HepG2 (cell line): ENCODE measurements around the gene PPP2R2C. TPM values are rescaled to one million over a fixed set of nuclear protein-coding genes. Genes with fewer than 3 reads are reported as not detected.

Source experiments
- BRD4 ChIP-seq: sonication (generic); formaldehyde crosslinking; IDR thresholded peaks from 2 replicates; pipeline ENCODE4 v1.4.0; 2020; ENCODE audit warnings: missing genetic modification reagents
- EEA1 ChIP-seq: sonication (generic); formaldehyde crosslinking; IDR thresholded peaks from 2 replicates; pipeline ENCODE4 v1.5.1; 2020; ENCODE audit warnings: mild to moderate bottlenecking, missing genetic modification reagents, borderline replicate concordance
- TBP ChIP-seq: sonication (generic); formaldehyde crosslinking; IDR thresholded peaks from 2 replicates; pipeline ENCODE4 v1.5.0; 2020; ENCODE audit warnings: missing genetic modification reagents
- TCF12 ChIP-seq, 2 experiments: fragments of 450-650 bp in 1 of 2; sonication (generic) in 1 of 2; formaldehyde crosslinking in 1 of 2; IDR thresholded peaks; 2 replicates each; pipeline versions ENCODE4 v1.6.1 to v1.8.0; 2017 to 2022; ENCODE audit warnings: antibody characterized with exemption in 1 of 2, mild to moderate bottlenecking in 1 of 2, missing genetic modification reagents in 1 of 2, moderate library complexity in 1 of 2
- TCF7L2 ChIP-seq: IDR thresholded peaks from 2 replicates; pipeline ENCODE4 v1.6.1; 2011; ENCODE audit warnings: mild to moderate bottlenecking, low read depth, low read length, moderate library complexity
- TFAP4 ChIP-seq: sonication (generic); IDR thresholded peaks from 2 replicates; pipeline ENCODE4 v1.6.1; 2016; ENCODE audit warnings: low read depth, borderline replicate concordance
- ZNF17 ChIP-seq: sonication (generic); formaldehyde crosslinking; IDR thresholded peaks from 2 replicates; pipeline ENCODE4 v1.5.0; 2020; ENCODE audit warnings: mild to moderate bottlenecking, missing genetic modification reagents
- ZNF431 ChIP-seq: sonication (generic); formaldehyde crosslinking; IDR thresholded peaks from 2 replicates; pipeline ENCODE4 v1.9.0; 2022; ENCODE audit warnings: missing genetic modification reagents, low read depth, mild to moderate bottlenecking, borderline replicate concordance
- ZNF441 ChIP-seq: sonication (generic); formaldehyde crosslinking; IDR thresholded peaks from 2 replicates; pipeline ENCODE4 v1.7.0; 2021; ENCODE audit warnings: missing genetic modification reagents, borderline replicate concordance
- ZNF567 ChIP-seq: sonication (generic); formaldehyde crosslinking; IDR thresholded peaks from 2 replicates; pipeline ENCODE4 v1.8.1; 2023; ENCODE audit warnings: mild to moderate bottlenecking, missing genetic modification reagents, borderline replicate concordance
- polyA plus RNA-seq, 8 experiments: library from polyadenylated mRNA; depleted of rRNA in 3 of 8; stranded (reverse) in 7 of 8; unstranded in 1 of 8; fragments of >200 nt; fragmentation: Illumina TruSeq in 4 of 8; extraction: Trizol in 4 of 8; gene quantifications; 2 replicates each; pipeline versions ENCODE4 v1.2.1 to v1.2.3, GENCODE V29; 2011 to 2016; ENCODE audit warnings: low read depth in 4 of 8, missing spikeins in 1 of 8, mixed read lengths in 1 of 8; ENCODE audit not compliant: insufficient read depth in 1 of 8
- total RNA-seq, 5 experiments: library from RNA; depleted of rRNA; stranded (reverse); fragments of >200 nt; fragmentation: Illumina TruSeq; extraction: Trizol; gene quantifications; 2 replicates each; pipeline ENCODE4 v1.2.3, GENCODE V29; 2016; ENCODE audit warnings: low read depth in 1 of 5
- TF ChIP-seq, protein P1 (sequence below): sonication (generic); formaldehyde crosslinking; IDR thresholded peaks from 2 replicates; pipeline ENCODE4 v1.4.0; 2020; ENCODE audit warnings: mild to moderate bottlenecking, missing genetic modification reagents
- TF ChIP-seq, protein P2 (sequence below): IDR thresholded peaks from 2 replicates; pipeline ENCODE4 v1.4.0; 2020; ENCODE audit warnings: mild to moderate bottlenecking, missing genetic modification reagents
- TF ChIP-seq, protein P3 (sequence below): sonication (generic); formaldehyde crosslinking; IDR thresholded peaks from 2 replicates; pipeline ENCODE4 v1.4.0; 2020; ENCODE audit warnings: missing genetic modification reagents, mild to moderate bottlenecking, borderline replicate concordance

Gene PPP2R2C
- total and polyA plus RNA-seq, 2 of the 13 experiments (the other 11 are each of a cell fraction or from before 2014, with no cell fraction given), result 0.60 to 8.6 TPM

GRCh38 chr4:6337331-6337935 is 135.0 kb downstream of the PPP2R2C start (continued):
- TF ChIP-seq, protein P1, sequence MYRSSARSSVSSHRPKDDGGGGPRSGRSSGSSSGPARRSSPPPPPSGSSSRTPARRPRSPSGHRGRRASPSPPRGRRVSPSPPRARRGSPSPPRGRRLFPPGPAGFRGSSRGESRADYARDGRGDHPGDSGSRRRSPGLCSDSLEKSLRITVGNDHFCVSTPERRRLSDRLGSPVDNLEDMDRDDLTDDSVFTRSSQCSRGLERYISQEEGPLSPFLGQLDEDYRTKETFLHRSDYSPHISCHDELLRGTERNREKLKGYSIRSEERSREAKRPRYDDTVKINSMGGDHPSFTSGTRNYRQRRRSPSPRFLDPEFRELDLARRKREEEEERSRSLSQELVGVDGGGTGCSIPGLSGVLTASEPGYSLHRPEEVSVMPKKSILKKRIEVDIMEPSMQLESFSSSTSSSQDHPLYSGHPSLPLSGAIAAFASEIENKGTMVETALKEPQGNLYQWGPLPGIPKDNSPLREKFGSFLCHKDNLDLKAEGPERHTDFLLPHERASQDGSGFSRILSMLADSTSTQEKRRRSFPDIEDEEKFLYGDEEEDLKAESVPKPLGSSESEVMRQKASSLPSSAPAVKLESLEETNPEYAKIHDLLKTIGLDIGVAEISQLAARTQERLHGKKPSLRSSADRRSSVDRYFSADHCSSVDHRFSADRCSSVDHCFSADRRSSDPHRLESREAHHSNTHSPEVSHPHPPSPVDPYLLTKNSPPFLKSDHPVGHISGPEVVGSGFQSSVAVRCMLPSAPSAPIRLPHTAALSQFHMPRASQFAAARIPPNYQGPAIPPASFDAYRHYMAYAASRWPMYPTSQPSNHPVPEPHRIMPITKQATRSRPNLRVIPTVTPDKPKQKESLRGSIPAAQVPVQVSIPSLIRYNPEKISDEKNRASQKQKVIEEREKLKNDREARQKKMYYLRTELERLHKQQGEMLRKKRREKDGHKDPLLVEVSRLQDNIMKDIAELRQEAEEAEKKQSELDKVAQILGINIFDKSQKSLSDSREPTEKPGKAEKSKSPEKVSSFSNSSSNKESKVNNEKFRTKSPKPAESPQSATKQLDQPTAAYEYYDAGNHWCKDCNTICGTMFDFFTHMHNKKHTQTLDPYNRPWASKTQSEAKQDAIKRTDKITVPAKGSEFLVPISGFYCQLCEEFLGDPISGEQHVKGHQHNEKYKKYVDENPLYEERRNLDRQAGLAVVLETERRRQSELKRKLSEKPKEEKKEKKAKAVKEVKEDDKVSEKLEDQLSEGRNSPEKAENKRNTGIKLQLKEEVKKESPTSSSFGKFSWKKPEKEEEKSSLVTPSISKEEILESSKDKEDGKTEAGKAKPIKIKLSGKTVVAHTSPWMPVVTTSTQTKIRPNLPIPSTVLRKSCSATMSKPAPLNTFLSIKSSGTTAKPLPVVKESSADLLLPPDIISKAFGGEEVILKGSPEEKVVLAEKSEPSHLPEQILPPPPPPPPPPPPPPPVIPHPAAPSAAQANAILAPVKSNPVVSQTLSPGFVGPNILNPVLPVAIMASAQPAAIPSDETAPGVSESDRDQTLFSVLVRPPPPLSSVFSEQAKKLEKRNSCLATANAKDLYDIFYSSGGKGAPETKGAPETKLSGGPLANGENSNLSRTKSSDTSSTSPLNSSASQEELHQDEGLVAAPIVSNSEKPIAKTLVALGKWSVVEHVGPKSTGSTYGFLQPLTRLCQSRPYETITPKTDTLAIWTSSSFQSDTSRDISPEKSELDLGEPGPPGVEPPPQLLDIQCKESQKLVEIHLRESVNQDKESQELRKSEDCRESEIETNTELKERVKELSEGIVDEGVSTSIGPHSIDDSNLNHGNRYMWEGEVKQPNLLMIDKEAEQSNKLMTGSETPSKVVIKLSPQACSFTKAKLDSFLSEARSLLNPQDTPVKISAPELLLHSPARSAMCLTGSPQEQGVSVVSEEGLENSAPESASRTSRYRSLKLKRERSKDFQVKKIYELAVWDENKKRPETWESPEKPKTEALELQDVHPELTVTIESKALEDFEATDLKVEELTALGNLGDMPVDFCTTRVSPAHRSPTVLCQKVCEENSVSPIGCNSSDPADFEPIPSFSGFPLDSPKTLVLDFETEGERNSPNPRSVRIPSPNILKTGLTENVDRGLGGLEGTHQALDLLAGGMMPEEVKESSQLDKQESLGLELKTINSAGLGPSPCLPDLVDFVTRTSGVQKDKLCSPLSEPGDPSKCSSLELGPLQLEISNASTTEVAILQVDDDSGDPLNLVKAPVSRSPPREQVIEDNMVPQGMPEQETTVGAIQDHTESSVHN (CRISPR knock-in tag), result no peak
- TF ChIP-seq TCF7L2 (peak; percentile 58), TBP (no peak), EEA1 (no peak), ZNF441 (CRISPR knock-in tag) (peak; percentile 62; the same call in 1 of the 2 replicates), ZNF431 (no peak), TFAP4 (no peak), ZNF17 (CRISPR knock-in tag) (no peak), TCF12 (IDR thresholded peaks at IDR 0.05) (no peak), TCF12 (CRISPR knock-in tag; IDR thresholded peaks at IDR 0.05) (no peak), ZNF567 (CRISPR knock-in tag) (no peak), BRD4 (CRISPR knock-in tag) (no peak)
- TF ChIP-seq, protein P2, sequence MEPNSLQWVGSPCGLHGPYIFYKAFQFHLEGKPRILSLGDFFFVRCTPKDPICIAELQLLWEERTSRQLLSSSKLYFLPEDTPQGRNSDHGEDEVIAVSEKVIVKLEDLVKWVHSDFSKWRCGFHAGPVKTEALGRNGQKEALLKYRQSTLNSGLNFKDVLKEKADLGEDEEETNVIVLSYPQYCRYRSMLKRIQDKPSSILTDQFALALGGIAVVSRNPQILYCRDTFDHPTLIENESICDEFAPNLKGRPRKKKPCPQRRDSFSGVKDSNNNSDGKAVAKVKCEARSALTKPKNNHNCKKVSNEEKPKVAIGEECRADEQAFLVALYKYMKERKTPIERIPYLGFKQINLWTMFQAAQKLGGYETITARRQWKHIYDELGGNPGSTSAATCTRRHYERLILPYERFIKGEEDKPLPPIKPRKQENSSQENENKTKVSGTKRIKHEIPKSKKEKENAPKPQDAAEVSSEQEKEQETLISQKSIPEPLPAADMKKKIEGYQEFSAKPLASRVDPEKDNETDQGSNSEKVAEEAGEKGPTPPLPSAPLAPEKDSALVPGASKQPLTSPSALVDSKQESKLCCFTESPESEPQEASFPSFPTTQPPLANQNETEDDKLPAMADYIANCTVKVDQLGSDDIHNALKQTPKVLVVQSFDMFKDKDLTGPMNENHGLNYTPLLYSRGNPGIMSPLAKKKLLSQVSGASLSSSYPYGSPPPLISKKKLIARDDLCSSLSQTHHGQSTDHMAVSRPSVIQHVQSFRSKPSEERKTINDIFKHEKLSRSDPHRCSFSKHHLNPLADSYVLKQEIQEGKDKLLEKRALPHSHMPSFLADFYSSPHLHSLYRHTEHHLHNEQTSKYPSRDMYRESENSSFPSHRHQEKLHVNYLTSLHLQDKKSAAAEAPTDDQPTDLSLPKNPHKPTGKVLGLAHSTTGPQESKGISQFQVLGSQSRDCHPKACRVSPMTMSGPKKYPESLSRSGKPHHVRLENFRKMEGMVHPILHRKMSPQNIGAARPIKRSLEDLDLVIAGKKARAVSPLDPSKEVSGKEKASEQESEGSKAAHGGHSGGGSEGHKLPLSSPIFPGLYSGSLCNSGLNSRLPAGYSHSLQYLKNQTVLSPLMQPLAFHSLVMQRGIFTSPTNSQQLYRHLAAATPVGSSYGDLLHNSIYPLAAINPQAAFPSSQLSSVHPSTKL (CRISPR knock-in tag), result peak; percentile 66
- TF ChIP-seq, protein P3, sequence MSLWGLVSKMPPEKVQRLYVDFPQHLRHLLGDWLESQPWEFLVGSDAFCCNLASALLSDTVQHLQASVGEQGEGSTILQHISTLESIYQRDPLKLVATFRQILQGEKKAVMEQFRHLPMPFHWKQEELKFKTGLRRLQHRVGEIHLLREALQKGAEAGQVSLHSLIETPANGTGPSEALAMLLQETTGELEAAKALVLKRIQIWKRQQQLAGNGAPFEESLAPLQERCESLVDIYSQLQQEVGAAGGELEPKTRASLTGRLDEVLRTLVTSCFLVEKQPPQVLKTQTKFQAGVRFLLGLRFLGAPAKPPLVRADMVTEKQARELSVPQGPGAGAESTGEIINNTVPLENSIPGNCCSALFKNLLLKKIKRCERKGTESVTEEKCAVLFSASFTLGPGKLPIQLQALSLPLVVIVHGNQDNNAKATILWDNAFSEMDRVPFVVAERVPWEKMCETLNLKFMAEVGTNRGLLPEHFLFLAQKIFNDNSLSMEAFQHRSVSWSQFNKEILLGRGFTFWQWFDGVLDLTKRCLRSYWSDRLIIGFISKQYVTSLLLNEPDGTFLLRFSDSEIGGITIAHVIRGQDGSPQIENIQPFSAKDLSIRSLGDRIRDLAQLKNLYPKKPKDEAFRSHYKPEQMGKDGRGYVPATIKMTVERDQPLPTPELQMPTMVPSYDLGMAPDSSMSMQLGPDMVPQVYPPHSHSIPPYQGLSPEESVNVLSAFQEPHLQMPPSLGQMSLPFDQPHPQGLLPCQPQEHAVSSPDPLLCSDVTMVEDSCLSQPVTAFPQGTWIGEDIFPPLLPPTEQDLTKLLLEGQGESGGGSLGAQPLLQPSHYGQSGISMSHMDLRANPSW (CRISPR knock-in tag), result no peak
